H54 (cell line): ENCODE measurements around the gene NET1.
A peak's percentile ranks its signal among the peaks of the same experiment; 100 is the strongest.

ENCODE experiments used
- DNase-seq: peaks from one replicate; pipeline ENCODE4 v3.0.0; 2011; ENCODE audit warnings: low spot score, mixed read lengths; ENCODE audit not compliant: insufficient read length
- FAIRE-seq: peaks from 3 replicates; lab custom pipeline; 2011; peaks lifted over from hg19 to GRCh38; lab: Jason Lieb, UNC
- POLR2A ChIP-seq: IDR thresholded peaks from 2 replicates; pipeline ENCODE4 v1.6.1; 2011; ENCODE audit warnings: low read depth, mild to moderate bottlenecking, low read length

The NET1 gene

GRCh38 chr10:5506246-5506645 lies 93.9 kb downstream of the NET1 start:
- no peak for TF ChIP-seq POLR2A
- no peak for FAIRE-seq
- DNase-seq = no peak

- DNase-seq = peak; percentile 14
- TF ChIP-seq POLR2A = no peak
- no peak for FAIRE-seq
Measured at GRCh38 chr10:5506751-5507648, 94.6 kb downstream of the NET1 start.

GRCh38 chr10:5507649-5508131 lies 95.3 kb downstream of the NET1 start:
- no peak for DNase-seq
- FAIRE-seq = no peak
- TF ChIP-seq POLR2A = no peak

- FAIRE-seq (no peak), DNase-seq (no peak)
- no peak for TF ChIP-seq POLR2A
Measured at GRCh38 chr10:5508161-5508604, 95.8 kb downstream of the NET1 start.
